CD4-positive, alpha-beta T cell treated with Interleukin-12 subunit alpha and Interleukin-12 subunit beta, for 1 hour (primary cell): ENCODE data around the gene OPN5.

ENCODE experiments used
- DNase-seq: peaks from one replicate; pipeline ENCODE4 v3.0.0-alpha.2; 2020

The OPN5 gene

DNA sequence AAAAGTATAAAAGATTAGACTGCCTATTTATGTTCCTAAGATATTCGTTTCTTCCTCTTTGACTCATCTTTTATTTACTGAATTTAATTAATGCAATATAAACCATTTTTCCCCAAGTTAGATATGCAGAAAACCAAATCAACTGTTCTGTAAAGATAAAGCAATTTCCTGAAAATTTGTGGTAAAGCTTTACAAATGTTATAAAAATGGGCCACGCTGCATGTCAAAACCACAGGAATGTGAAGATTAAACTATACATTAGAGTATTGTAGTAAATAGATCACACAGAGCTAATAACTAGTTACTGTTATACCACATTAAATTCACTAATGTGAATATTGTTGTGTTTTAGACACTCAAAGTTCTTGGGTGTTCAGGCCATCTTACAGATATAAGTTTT is 83.4 kb downstream of the OPN5 start:
- no peak for DNase-seq

DNA sequence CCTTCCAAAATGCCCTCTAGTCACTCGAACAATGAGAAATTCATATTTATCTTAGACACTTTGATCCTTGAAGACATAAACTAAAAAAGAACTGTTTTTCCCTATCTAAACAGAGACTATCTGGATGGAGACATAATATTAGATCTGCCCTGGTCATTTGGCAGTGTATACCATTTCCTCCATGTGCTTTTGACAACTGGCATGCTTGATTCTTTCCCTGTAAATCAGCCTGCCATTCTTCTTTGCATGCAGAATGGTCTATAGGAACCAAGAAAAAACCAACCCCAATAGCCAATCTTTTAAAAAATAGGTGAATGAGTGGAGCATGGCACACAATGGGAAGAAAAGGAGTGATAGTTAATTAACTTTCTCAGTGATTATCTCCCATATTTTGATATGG is 93.8 kb downstream of the OPN5 start:
- no peak for DNase-seq
